Heart left ventricle (tissue), 13 donors: ENCODE results near the gene SMYD5.

Experiments
- POLR2A ChIP-seq, 2 donors: fragments of 450-650 bp; IDR thresholded peaks; one replicate each; pipeline ENCODE4 v1.6.1; 2017; ENCODE audit warnings: antibody characterized with exemption in 2 of 2, mild to moderate bottlenecking in 2 of 2, moderate library complexity in 2 of 2
- TF ChIP-seq, protein P1 (sequence below), 12 donors: fragments of 200-600 bp; sonication (generic) in 4 of 12; IDR thresholded peaks; one replicate each; pipeline versions ENCODE4 v1.5.0 to v1.8.0; 2018 to 2022; ENCODE audit warnings: antibody characterized with exemption in 12 of 12, mild to moderate bottlenecking in 5 of 12
- donor health status: ischemic (EF 13 %, LVEDD 7.1; RV severe dilation, severe dysfunction).
- donor health status: DM: no; HTN: yes; CAD: no.
- donor health status: DM: no; HTN: no; CAD: no.
- donor health status: ischemic (EF 25% LVEDD 6.9; RV normal size, moderate dysfunction).
- donor health status: ischemic (EF 25% LVEDD 5.7; RV mildly dilated, moderate dysfunction).
- donor health status: ischemic (EF 35%, LVEDD 5.7; RV mildly dilated, moderate dysfunction).
- donor health status: nonischemic (EF 11% LVEDD 7.7; RV severe dilation, severe dysfunction).
- donor health status: DM: yes; HTN: yes; CAD: no.
- donor health status: PGD.
- donor health status: ischemic (EF 29% LVEDD 5.4; RV normal size, mild dysfunction).
- donor health status: nonischemic (EF 23%, LVEDD 6.1; RV moderate dilation, normal function).

DNA sequence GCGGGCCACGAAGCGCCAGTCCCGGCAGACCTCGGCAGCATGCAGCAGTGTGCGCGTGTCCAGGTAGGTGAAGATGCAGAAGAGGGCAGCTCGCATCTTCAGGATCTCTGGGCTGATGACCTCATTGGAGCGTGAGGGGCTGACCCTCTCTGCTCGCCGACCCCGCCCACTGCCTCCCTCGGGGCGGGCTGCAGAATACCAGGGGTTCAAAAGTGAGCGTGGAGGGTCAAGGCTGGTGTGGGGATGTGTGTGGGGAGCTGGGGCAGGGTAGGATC is 50.2 kb downstream of the SMYD5 start:
- TF ChIP-seq, protein P1, sequence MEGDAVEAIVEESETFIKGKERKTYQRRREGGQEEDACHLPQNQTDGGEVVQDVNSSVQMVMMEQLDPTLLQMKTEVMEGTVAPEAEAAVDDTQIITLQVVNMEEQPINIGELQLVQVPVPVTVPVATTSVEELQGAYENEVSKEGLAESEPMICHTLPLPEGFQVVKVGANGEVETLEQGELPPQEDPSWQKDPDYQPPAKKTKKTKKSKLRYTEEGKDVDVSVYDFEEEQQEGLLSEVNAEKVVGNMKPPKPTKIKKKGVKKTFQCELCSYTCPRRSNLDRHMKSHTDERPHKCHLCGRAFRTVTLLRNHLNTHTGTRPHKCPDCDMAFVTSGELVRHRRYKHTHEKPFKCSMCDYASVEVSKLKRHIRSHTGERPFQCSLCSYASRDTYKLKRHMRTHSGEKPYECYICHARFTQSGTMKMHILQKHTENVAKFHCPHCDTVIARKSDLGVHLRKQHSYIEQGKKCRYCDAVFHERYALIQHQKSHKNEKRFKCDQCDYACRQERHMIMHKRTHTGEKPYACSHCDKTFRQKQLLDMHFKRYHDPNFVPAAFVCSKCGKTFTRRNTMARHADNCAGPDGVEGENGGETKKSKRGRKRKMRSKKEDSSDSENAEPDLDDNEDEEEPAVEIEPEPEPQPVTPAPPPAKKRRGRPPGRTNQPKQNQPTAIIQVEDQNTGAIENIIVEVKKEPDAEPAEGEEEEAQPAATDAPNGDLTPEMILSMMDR (IDR thresholded peaks at IDR 0.05): no peak
- TF ChIP-seq POLR2A (IDR thresholded peaks at IDR 0.05): no peak
